C4-2B (cell line): ENCODE data around the gene WWOX.

Experiments used
- H3K27ac ChIP-seq: fragments of 450-650 bp; 2 replicates; pipeline ENCODE4 v1.5.1; 2017
- ZFX ChIP-seq: fragments of 450-650 bp; IDR thresholded peaks from 2 replicates; pipeline ENCODE4 v1.6.1; 2017
- TF ChIP-seq, protein P1 (sequence below): fragments of 450-650 bp; conservative IDR thresholded peaks from 2 replicates; pipeline ENCODE4 v1.5.1; 2017; ENCODE audit warnings: mild to moderate bottlenecking

WWOX gene

GRCh38 chr16:79122343-79122742 is 1022.9 kb downstream of the WWOX start:
- H3K27ac ChIP-seq, result no peak overlapping the region
- TF ChIP-seq, protein P1, sequence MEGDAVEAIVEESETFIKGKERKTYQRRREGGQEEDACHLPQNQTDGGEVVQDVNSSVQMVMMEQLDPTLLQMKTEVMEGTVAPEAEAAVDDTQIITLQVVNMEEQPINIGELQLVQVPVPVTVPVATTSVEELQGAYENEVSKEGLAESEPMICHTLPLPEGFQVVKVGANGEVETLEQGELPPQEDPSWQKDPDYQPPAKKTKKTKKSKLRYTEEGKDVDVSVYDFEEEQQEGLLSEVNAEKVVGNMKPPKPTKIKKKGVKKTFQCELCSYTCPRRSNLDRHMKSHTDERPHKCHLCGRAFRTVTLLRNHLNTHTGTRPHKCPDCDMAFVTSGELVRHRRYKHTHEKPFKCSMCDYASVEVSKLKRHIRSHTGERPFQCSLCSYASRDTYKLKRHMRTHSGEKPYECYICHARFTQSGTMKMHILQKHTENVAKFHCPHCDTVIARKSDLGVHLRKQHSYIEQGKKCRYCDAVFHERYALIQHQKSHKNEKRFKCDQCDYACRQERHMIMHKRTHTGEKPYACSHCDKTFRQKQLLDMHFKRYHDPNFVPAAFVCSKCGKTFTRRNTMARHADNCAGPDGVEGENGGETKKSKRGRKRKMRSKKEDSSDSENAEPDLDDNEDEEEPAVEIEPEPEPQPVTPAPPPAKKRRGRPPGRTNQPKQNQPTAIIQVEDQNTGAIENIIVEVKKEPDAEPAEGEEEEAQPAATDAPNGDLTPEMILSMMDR, result no peak
- TF ChIP-seq ZFX, result no peak

DNA sequence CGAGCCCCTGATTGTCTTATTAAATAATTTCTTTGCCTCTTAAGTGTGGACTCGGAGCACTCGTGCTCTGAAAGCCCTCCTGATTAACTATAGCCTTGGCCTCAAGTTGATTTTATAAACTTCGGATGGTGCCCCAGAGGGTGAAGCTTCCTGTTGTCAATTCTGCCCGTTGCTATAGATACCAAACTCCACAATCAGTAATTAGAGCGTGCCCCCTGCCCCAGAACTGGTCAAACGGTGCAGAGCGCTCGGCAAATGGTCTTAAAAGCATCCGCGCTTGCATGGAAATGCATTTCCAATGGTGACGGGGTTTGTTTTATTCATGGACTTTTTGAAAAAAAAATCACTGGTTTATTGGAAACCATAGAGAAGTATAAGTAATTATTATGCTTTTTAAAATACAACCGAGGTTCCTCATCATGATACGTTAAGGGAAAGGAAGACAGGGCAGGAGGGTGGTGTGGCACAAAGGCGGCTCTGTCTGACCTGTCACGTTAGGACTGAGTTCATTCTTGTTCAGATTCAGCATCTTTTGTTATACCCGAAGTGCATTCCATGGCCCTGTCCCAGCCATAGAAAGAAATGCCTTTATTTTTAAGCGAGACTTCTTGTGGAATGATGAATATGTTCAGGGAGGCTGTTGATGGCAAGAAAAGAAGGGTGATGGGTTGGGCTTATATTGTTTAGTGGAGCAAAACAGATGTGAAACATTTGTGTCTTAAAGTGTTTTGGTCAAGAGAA is 1024.7 kb downstream of the WWOX start:
- TF ChIP-seq ZFX, result no peak
- TF ChIP-seq, protein P1, result no peak
- no peak overlapping the region for H3K27ac ChIP-seq

- no peak for TF ChIP-seq ZFX
- TF ChIP-seq, protein P1, result no peak
- no peak overlapping the region for H3K27ac ChIP-seq
Observed at GRCh38 chr16:79127766-79128165, 1028.3 kb downstream of the WWOX start.

- TF ChIP-seq ZFX, result no peak
- TF ChIP-seq, protein P1, result no peak
- H3K27ac ChIP-seq, result no peak overlapping the region
Observed at GRCh38 chr16:79128706-79129105, 1029.3 kb downstream of the WWOX start.

- TF ChIP-seq, protein P1, result no peak
- TF ChIP-seq ZFX, result no peak
- H3K27ac ChIP-seq, result no peak overlapping the region
Observed at GRCh38 chr16:79130616-79131015, 1031.2 kb downstream of the WWOX start.

DNA sequence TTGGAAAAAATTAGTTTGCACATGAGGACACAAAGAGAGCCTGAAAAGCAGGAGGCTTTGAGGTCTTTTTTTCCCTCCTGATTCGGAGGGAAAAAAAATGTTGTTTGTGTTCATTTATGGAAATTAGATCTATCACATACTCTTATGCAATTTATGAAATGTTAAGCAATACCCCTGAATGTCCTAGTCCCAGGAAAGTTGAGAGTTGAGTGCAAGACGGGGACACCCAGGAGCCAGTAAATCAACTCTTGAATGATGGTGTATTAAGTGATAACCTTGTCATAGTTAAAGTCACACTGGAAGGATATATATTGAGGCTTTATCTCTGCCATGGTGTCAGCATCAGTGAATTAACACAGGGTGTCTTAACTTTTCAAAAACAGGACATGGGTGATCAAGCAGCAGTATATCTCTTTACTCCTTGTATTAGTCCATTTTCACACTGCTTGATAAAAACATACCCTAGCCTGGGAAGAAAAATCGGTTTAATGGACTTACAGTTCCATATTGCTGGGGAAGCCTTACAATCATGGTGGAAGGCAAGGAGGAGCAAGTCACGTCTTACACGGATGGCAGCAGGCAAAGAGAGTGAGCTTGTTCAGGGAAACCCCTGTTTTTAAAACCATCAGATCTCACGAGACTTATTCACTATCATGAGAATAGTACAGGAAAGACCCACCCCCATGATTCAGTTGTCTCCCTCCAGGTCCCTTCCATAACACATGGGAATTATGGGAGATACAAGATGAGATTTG is 1032.0 kb downstream of the WWOX start:
- H3K27ac ChIP-seq, result no peak overlapping the region
- TF ChIP-seq ZFX, result no peak
- TF ChIP-seq, protein P1, result no peak

GRCh38 chr16:79132701-79133100 is 1033.2 kb downstream of the WWOX start:
- H3K27ac ChIP-seq, result no peak overlapping the region
- no peak for TF ChIP-seq ZFX
- TF ChIP-seq, protein P1, result no peak
